GM18861 (cell line): ENCODE measurements around the gene MAP4.
"Not testable (repeated sequence)": the region's sequence is repeated elsewhere in the genome, so short reads cannot be mapped to it uniquely, and the experiment has no call there.

Experiments used
- ATAC-seq: cut with Tn5 transposase; IDR thresholded peaks from one replicate; pipeline ENCODE4 v1.9.1; 2021; ENCODE audit not compliant: unreplicated experiment

MAP4 gene, protein sequence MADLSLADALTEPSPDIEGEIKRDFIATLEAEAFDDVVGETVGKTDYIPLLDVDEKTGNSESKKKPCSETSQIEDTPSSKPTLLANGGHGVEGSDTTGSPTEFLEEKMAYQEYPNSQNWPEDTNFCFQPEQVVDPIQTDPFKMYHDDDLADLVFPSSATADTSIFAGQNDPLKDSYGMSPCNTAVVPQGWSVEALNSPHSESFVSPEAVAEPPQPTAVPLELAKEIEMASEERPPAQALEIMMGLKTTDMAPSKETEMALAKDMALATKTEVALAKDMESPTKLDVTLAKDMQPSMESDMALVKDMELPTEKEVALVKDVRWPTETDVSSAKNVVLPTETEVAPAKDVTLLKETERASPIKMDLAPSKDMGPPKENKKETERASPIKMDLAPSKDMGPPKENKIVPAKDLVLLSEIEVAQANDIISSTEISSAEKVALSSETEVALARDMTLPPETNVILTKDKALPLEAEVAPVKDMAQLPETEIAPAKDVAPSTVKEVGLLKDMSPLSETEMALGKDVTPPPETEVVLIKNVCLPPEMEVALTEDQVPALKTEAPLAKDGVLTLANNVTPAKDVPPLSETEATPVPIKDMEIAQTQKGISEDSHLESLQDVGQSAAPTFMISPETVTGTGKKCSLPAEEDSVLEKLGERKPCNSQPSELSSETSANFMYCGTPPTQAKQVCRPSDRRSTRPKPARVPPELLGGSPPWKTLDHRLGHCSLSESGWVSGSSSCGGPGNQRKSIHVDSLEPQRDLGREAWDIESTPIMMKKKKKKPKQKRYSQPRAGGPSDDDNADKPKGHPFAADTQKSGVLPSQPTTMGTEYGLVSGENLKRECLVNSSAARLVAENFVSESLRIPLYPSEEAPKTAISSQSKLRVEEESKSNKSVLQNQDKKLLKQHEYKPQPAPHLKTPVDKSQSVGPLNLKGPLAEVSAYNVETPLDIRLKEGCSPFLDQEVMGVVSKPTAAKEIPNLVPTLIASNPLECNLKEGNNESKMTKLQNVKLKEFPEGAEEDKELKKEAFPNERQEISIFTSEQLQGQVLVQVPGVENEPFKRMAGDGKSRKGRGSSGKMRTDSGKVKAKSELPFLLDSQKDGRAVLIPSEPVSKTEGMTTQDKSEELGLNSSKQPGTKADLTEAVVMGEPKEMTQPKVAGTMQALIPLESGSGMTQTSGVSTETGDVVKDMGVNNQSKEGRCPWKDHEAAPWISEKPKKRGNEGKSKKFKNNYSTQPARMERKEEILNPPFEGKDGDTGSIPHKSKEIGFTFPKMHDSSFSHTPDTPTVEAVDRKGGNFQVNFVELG (N-terminal part only)

DNA sequence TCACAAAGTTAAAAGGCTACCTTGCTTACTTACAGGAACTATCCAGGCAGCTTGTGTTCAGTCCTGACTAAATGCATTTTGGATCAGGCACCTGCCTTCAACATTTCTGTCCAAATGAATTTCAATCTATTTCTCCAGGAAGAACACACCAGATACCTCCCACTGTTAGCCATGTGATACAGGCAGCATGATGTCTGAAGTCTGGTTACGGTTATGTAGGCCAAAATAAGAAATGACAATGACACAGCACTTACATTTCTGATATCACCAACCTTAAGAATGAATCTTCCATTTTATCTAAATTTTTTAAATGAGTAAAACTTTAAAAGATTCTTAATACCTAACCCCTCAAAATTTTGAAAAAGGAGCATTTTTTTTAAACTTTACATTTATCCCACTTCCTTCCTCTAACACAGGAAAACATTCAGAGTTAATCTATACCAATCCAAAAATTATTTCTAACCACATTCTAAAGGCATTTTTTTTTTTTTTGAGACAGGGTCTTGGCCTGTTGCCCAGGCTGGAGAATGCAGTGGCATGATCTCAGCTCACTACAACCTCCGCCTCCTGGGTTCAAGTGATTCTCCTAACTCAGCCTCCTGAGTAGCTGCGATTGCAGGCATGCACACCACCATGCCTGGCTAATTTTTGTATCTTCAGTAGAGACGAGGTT, at the start of gene MAP4:
MAP4 (minus strand) TSS at position 116 of the 673 bp plus-strand sequence. CDS start 17,556 bp downstream, outside the sequence.
- no peak for ATAC-seq

GRCh38 chr3:48065035-48065434, 48.8 kb upstream of the MAP4 start:
- ATAC-seq: no peak

DNA sequence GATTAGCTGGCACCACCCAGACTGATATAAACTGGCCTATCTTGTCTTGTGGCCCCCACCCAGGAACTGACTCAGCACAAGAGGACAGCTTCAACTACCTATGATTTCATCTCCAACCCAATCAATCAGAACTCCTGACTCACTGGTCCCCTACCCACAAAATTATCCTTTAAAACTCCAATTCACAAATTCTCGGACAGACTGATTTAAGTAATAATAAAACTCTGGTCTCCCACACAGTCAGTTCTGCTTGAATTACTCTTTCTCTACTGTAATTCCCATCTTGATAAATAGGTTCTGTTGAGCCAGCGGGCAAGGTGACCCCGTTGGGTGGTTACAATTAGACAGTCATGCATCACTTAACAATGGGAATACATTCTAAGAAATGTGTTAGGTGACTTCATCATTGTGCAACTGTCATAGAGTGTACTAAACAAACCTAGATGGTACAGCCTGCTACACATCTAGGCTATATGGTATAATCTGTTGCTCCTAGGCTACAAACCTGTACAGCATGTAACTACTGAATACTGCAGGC, 48.1 kb upstream of the MAP4 start:
- no peak for ATAC-seq

GRCh38 chr3:48061586-48061985, 45.4 kb upstream of the MAP4 start:
- not testable (repeated sequence) for ATAC-seq

DNA sequence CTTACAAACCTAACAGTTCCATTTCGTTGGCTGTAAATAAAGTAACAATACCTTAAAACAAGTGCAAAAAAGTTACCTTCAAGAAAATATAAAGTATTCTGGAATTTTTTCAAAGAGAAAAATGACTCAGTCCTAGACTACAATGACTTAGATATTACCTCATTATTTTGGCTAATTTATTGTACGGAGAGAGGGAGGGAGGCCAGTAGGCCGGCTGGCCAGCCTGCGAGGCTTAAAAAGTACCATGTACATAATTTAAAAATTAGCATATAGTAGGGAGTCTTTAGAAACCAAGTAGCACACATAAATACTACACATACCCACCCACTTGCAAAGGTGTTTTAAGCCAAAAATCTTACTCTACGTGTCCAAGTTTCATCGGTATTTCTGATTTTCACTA, 41.9 kb upstream of the MAP4 start:
- no peak for ATAC-seq

DNA sequence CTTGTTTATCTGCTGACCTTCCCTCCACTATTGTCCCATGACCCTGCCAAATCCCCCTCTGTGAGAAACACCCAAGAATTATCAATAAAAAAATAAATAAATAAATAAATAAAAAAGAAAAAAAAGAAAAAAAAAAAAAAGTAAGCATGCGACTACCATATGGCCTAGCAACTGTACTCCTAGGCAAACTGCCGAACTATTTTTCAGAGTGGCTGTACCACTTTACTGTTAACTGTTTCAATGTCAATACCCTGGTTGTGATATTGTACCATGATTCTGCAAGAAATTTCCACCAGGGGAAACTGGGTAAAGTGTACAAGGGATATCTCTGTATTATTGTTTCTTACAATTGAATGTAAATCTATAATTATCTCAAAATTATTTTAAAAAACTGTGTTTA, 41.3 kb upstream of the MAP4 start:
- ATAC-seq: no peak

- ATAC-seq: no peak
These were observed 31.7 kb upstream of the MAP4 start for GRCh38 chr3:48047841-48048464.

DNA sequence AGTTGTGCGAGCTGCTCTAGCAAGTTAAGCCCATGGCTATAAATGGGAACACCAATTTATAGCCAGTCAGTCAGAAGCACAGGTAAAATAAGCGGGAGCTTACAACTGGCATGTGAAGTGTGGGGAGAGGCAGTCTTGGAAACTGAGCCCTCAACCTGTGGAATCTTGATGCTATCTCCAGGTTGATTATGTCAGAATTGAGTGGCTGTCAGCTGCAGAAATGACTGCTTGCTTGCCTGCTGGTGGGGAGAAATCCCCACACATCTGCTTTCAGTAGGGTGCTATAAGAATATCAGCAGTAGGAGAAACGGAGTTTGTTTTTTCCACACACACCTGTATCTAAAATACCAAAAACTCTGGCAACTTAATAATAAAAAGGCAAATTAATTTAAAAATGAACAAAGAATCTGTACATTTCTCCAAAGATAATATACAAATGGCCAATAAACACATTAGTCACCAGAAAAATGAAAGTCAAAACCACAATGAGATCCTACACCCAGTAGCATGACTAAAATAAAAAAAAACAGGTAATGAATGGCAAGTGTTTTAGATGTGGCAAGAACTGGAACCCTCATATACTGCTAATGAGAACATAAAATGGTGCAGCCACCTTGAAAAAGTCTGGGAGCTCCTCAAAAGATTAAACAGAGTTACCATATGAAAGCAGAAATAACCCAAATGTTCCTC, 26.0 kb upstream of the MAP4 start:
- ATAC-seq: no peak

DNA sequence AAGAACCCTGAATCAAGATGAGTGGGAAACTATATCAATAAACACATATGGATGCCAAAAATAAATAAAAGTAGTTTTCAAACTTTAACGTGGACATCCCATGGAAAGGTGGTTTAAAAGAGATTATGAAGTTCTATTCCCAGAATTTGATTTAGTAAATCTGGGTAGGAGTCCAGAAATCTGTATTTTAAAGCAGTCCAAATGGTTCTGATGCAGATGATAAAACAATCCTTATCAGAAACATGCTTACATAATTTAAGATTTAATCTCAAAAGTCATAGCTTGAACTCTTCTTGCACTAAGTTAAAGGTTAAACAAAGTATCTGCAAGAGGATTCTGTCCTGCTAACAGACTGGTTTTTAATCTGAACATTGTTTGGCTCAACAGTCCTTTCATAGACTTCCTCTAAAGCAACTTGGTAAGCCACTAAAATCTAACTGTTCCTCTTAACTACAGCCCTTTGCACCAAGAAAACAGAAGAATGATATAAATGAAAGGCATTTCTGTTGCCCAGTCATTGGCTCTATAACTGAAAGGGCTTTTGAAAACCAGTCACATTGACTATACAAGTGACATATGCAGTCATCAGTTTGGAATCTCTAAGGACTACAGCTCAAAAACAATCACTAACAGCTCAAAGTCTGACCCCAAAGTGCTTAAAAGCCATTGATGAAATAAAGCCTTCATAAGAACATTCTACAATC, 23.4 kb upstream of the MAP4 start:
- ATAC-seq: no peak

DNA sequence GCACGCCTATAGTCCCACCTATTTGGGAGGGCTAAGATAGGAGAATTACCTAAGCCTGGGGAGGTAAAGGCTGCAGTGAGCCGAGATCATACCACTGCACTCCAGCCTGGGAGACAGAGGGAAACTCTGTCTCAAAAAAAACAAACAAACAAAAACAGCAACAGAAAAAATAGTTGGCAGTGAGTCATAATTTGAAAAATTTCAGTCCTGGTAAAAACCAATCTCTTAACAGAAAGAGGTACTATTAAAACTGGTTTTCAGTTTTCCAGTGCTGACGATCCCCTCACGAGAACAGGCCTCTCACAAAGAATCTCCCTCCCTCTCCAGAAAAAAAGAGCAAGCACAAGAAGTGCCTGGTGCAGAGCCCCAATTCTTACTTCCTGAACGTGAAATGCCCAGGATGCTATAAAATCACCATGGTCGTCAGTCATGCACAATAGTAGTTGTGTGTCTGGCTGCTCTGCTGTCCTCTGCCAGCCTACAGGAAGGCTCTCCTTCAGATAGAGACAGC, 22.8 kb upstream of the MAP4 start:
- no peak for ATAC-seq

GRCh38 chr3:48034000-48034516, 17.8 kb upstream of the MAP4 start:
- ATAC-seq: no peak

DNA sequence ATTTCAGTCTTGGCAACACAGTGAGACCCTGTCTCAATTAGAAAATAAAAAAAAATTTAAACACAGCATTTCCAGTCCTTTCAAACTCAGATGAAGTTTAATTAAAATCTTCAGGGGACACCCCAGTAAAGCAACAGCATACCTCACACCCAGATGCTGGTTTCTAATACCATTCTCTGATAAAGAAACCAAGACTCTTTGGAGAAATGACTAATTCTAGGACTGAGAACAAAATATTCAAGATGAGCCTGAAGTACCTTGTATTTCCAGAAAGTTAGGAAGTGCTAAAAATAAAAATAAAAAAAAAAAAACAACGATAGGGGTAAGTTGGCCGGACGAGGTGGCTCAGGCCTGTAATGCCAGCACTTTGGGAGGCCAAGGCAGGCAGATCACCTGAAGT, 14.0 kb upstream of the MAP4 start:
- no peak for ATAC-seq

GRCh38 chr3:48026951-48027908, 11.0 kb upstream of the MAP4 start:
- no peak for ATAC-seq

GRCh38 chr3:48026098-48026497, 9.9 kb upstream of the MAP4 start:
- no peak for ATAC-seq

GRCh38 chr3:48024401-48024800, 8.2 kb upstream of the MAP4 start:
- no peak for ATAC-seq

GRCh38 chr3:48023377-48023776, 7.2 kb upstream of the MAP4 start:
- ATAC-seq: no peak

DNA sequence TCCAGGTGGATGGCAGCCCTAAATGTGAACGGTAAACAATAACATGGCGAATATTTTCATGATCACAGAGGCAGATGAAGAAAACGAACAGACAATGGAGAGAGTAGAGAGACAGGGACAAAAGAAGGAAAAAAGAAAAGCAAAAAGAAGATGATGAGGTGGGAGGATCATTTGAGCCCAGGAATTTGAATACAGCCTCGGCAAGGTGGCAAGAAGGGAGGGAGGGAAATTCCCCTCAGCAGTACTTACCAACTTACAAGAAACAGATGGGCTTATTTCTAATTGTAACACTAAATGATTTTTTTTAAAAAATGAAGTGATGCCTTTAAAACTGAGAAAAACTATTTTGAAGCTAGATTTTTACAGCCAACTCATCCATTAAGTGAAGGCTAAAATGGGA, 6.0 kb upstream of the MAP4 start:
- no peak for ATAC-seq
